Heart left ventricle (tissue), 16 donors: ENCODE data around the gene KCNK17. TPM values are rescaled to one million over a fixed set of nuclear protein-coding genes. Genes with fewer than 3 reads are reported as not detected.
A peak's percentile ranks its signal among the peaks of the same experiment; 100 is the strongest.

Source experiments
- ATAC-seq, 4 donors: fragments of 200-7000 bp; cut with Tn5 transposase; one replicate each; pipeline ENCODE4 v1.9.1; 2020 to 2022; ENCODE audit warnings: moderate library complexity in 4 of 4, mild to moderate bottlenecking in 3 of 4, moderate number of reproducible peaks in 1 of 4
- DNase-seq, 5 donors: peaks; one replicate each; pipeline ENCODE4 v3.0.0-alpha.2; 2020
- H3K27ac ChIP-seq, 12 donors: fragments of 200-600 bp; sonication (generic) in 4 of 12; one replicate each; pipeline versions ENCODE4 v1.5.0 to v1.8.0; 2016 to 2022; ENCODE audit warnings: mild to moderate bottlenecking in 2 of 12
- H3K27me3 ChIP-seq, 9 donors: fragments of 200-600 bp; sonication (generic) in 2 of 9; one replicate each; pipeline versions ENCODE4 v1.5.1 to v1.8.0; 2016 to 2022; ENCODE audit warnings: mild to moderate bottlenecking in 3 of 9
- H3K36me3 ChIP-seq, 9 donors: fragments of 200-600 bp; sonication (generic) in 2 of 9; one replicate each; pipeline versions ENCODE4 v1.5.0 to v1.8.0; 2018 to 2022; ENCODE audit warnings: mild to moderate bottlenecking in 2 of 9
- H3K4me1 ChIP-seq, 12 donors: fragments of 200-600 bp; sonication (generic) in 4 of 12; one replicate each; pipeline versions ENCODE4 v1.5.0 to v1.8.0; 2016 to 2022; ENCODE audit warnings: mild to moderate bottlenecking in 3 of 12
- H3K4me3 ChIP-seq, 12 donors: fragments of 200-600 bp; sonication (generic) in 4 of 12; one replicate each; pipeline versions ENCODE4 v1.5.0 to v1.8.0; 2017 to 2022; ENCODE audit warnings: mild to moderate bottlenecking in 9 of 12, moderate library complexity in 4 of 12
- H3K9me3 ChIP-seq, 12 donors: fragments of 200-600 bp; sonication (generic) in 4 of 12; one replicate each; pipeline versions ENCODE4 v1.5.0 to v1.8.0; 2016 to 2022; ENCODE audit warnings: mild to moderate bottlenecking in 1 of 12
- POLR2A ChIP-seq, 2 donors: fragments of 450-650 bp; IDR thresholded peaks; one replicate each; pipeline ENCODE4 v1.6.1; 2017; ENCODE audit warnings: antibody characterized with exemption in 2 of 2, mild to moderate bottlenecking in 2 of 2, moderate library complexity in 2 of 2
- WGBS, 4 donors: extraction: QIAGEN DNeasy Blood & Tissue Kit in 2 of 4; methylation state at CpG; one replicate each; pipeline versions ENCODE4 v1.1.5 to v1.1.7; 2013 to 2018; 5-methylcytosine and 5-hydroxymethylcytosine counted together
- intact Hi-C, 10 donors: fragments of 100-400 bp; cut with DNase I; formaldehyde crosslinking; loops; one replicate each; pipeline versions ENCODE4 v1.11.1 to v1.14.2; 2022
- polyA plus RNA-seq, 2 donors: library from polyadenylated mRNA; stranded (reverse); fragments of 200-250 nt; gene quantifications; one replicate each; pipeline ENCODE4 v1.2.3, GENCODE V29; 2013
- total RNA-seq, 9 donors: library from RNA; depleted of rRNA in 2 of 9; stranded (reverse); fragments of >200 nt in 2 of 9; fragmentation: NEBNext Ultra II Directional in 3 of 9; extraction: Animal tissue kit (Norgen Biotek cat#: 25700) in 3 of 9; gene quantifications; one replicate each; pipeline versions ENCODE4 v1.1.0 to v1.2.4, GENCODE V29; 2016 to 2023
- TF ChIP-seq, protein P1 (sequence below), 12 donors: fragments of 200-600 bp; sonication (generic) in 4 of 12; IDR thresholded peaks; one replicate each; pipeline versions ENCODE4 v1.5.0 to v1.8.0; 2018 to 2022; ENCODE audit warnings: antibody characterized with exemption in 12 of 12, mild to moderate bottlenecking in 5 of 12
- donor health status: ischemic (EF 13 %, LVEDD 7.1; RV severe dilation, severe dysfunction).
- donor health status: healthy with polysubstance abuse.
- donor health status: DM: no; HTN: yes; CAD: no.
- donor health status: DM: no; HTN: no; CAD: no.
- donor health status: ischemic (EF 25% LVEDD 6.9; RV normal size, moderate dysfunction).
- donor health status: ischemic (EF 25% LVEDD 5.7; RV mildly dilated, moderate dysfunction).
- donor health status: healthy.
- donor health status: DM: yes; HTN: yes; CAD: no.
- donor health status: ischemic (EF 35%, LVEDD 5.7; RV mildly dilated, moderate dysfunction).
- donor health status: nonischemic (EF 11% LVEDD 7.7; RV severe dilation, severe dysfunction).
- donor health status: DM: yes; HTN: yes; CAD: no.
- donor health status: PGD.
- donor health status: ischemic (EF 29% LVEDD 5.4; RV normal size, mild dysfunction).
- donor health status: nonischemic (EF 23%, LVEDD 6.1; RV moderate dilation, normal function).

Gene KCNK17
- total and polyA plus RNA-seq, 11 donors: 0.06 to 0.36 (median 0.22) TPM; not detected in 5

DNA sequence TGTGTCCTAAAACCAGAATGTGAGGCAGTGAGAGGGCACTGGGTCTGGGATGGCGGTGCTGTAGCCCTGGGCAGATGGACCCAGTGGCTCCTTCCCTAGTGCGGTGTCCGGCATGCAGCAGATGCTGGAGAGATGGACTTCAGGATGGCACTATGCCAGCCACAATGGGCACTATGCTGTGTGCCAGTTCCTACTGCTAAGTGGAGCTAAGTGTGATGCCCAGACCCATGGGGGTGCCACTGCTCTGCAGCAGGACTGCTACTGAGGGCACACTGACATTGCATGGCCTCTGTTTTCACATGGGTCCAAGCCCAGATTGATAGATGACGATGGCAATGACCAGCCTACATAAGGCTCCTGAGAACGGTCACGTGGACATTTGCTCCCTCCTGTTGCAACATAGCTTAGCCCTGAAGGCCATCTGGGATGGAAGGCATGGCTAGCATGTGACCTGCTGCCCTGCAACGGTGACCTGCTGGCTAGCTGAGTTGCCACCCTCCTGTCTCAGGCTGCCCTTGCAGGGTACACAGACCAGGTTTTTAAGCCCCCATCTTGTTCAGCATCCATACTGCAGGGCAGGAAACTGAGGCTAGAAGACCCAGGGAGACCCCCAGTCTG lies 39.6 kb upstream of the KCNK17 start:
- H3K4me1 ChIP-seq: peaks cover 0 to 6% (median 0%) of the 10 kb centered on the region in 12 donors
- no peak overlapping the region for H3K4me3 ChIP-seq
- DNase-seq (peak in 1 of 5 donors; percentile 6), ATAC-seq (peak in 1 of 4 donors; percentile 42)
- H3K27me3 ChIP-seq: no peaks in the 10 kb centered on the region
- H3K36me3 ChIP-seq: no peaks in the 10 kb centered on the region
- H3K9me3 ChIP-seq: no peaks in the 10 kb centered on the region
- intact Hi-C loops: loop anchor here in 1 of 10 donors (10.0 kb wide), 1 partner anchor 1681 kb away; the partner anchor contains the start of gene UNC5CL
- WGBS, 4 donors: 84 to 93% (median 87%) methylated on average over 7 of the region's 7 CpGs
- H3K27ac ChIP-seq: no peak overlapping the region
- TF ChIP-seq, protein P1, sequence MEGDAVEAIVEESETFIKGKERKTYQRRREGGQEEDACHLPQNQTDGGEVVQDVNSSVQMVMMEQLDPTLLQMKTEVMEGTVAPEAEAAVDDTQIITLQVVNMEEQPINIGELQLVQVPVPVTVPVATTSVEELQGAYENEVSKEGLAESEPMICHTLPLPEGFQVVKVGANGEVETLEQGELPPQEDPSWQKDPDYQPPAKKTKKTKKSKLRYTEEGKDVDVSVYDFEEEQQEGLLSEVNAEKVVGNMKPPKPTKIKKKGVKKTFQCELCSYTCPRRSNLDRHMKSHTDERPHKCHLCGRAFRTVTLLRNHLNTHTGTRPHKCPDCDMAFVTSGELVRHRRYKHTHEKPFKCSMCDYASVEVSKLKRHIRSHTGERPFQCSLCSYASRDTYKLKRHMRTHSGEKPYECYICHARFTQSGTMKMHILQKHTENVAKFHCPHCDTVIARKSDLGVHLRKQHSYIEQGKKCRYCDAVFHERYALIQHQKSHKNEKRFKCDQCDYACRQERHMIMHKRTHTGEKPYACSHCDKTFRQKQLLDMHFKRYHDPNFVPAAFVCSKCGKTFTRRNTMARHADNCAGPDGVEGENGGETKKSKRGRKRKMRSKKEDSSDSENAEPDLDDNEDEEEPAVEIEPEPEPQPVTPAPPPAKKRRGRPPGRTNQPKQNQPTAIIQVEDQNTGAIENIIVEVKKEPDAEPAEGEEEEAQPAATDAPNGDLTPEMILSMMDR (IDR thresholded peaks at IDR 0.05): no peak
- TF ChIP-seq POLR2A (IDR thresholded peaks at IDR 0.05): no peak

DNA sequence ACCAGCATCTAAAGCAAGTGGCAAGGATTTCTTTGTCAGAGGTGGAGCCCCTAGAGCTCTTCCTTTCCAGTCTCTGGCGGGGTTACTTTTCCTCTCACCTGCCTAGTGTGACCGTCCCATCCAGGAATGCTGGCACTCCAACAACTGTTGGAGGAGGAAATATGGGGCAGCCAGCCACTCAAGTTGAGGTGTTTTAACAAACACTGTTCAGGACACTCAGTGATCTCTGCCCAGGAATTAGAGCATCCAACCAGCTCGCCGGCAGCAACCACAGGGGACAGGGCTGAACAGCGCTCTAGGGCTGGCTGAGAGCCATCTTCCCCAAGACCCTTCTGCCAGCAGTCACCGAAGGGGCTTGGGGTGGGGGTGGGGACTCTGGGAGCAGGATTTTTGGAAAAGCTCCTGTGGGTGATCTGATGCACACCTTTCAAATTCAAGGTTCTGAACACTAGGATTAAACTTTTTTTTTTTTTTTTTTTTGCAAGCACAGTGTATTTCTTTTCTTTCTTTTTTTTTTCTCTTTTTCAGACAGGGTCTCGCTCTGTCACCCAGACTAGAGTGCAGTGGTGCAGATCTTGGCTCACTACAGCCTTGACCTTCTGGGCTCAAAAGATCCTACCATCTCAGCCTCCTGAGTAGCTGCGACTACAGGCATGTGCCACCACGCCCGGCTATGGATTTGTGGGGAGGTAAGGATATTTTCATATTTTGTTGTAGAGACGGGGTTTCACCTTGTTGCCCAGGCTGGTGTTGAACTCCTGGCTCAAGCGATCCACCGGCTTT lies 36.7 kb upstream of the KCNK17 start:
- H3K36me3 ChIP-seq: no peaks in the 10 kb centered on the region
- no peaks in the 10 kb centered on the region for H3K4me1 ChIP-seq
- WGBS, 4 donors: 76 to 85% (median 84%) methylated on average over 13 of the region's 13 CpGs
- no peaks in the 10 kb centered on the region for H3K9me3 ChIP-seq
- TF ChIP-seq, protein P1 (IDR thresholded peaks at IDR 0.05): no peak
- TF ChIP-seq POLR2A (IDR thresholded peaks at IDR 0.05): no peak
- ATAC-seq: no peak
- intact Hi-C loops: loop anchor here in 1 of 10 donors (10.0 kb wide), 1 partner anchor 1684 kb away; the partner anchor contains the start of gene UNC5CL
- H3K27me3 ChIP-seq: no peaks in the 10 kb centered on the region
- H3K27ac ChIP-seq: no peak overlapping the region
- DNase-seq: no peak
- H3K4me3 ChIP-seq: no peak overlapping the region

DNA sequence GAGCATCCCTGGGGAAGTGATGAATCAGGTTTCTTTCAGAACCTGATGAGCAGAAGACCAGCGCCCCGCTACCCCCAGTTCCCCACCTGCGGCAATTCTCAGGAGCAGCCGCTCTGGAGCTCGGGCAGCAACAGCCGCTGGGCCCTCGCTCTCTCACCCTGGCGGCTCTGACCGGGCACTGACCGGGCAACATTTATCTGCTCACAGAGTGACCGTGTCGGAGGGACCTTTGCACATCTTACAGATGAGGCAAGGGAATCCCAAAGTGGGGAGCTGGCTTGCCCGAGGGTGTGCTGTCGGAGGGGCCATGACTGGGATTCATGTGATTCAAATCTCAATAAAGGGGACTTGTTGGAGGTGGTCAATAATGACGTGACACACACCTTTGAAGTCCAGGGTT lies 34.5 kb upstream of the KCNK17 start:
- no peak overlapping the region for H3K4me3 ChIP-seq
- H3K4me1 ChIP-seq: peaks cover 0 to under 1% (median 0%) of the 10 kb centered on the region in 12 donors
- H3K27me3 ChIP-seq: no peaks in the 10 kb centered on the region
- no peak for TF ChIP-seq POLR2A (IDR thresholded peaks at IDR 0.05)
- TF ChIP-seq, protein P1 (IDR thresholded peaks at IDR 0.05): no peak
- DNase-seq (no peak), ATAC-seq (no peak)
- no peaks in the 10 kb centered on the region for H3K36me3 ChIP-seq
- intact Hi-C loops: loop anchor here in 3 of 10 donors (5.0 to 10.0 kb wide), 3 partner anchors 959 to 1679 kb away; no protein-coding TSS in a partner anchor
- H3K9me3 ChIP-seq: no peaks in the 10 kb centered on the region
- no peak overlapping the region for H3K27ac ChIP-seq
- WGBS, 4 donors: 84 to 93% (median 91%) methylated on average over 6 to 15 of the region's 15 CpGs
